Hepatocyte (in vitro differentiated cells): ENCODE results near the gene C1orf232. TPM values are rescaled to one million over a fixed set of nuclear protein-coding genes. Genes with fewer than 3 reads are reported as not detected.

Source experiments
- DNase-seq: peaks from one replicate; pipeline ENCODE4 v3.0.0-alpha.2; 2016; ENCODE audit warnings: low spot score
- H2AFZ ChIP-seq: fragments of 200-600 bp; sonication (generic); 2 replicates; pipeline ENCODE4 v1.6.0; 2016; ENCODE audit warnings: antibody characterized with exemption, mild to moderate bottlenecking
- H3K27ac ChIP-seq: fragments of 200-600 bp; sonication (generic); 2 replicates; pipeline ENCODE4 v1.5.1; 2016; ENCODE audit warnings: mild to moderate bottlenecking
- H3K27me3 ChIP-seq: fragments of 200-600 bp; sonication (generic); 2 replicates; pipeline ENCODE4 v1.6.1; 2016
- H3K36me3 ChIP-seq: fragments of 200-600 bp; sonication (generic); replicated peaks from 2 replicates; pipeline ENCODE4 v1.5.1; 2016; ENCODE audit warnings: low read depth; ENCODE audit not compliant: insufficient read depth
- H3K4me1 ChIP-seq: fragments of 200-600 bp; sonication (generic); 2 replicates; pipeline ENCODE4 v1.5.1; 2016; ENCODE audit warnings: mild to moderate bottlenecking, moderate library complexity; ENCODE audit not compliant: insufficient read depth
- H3K4me2 ChIP-seq: fragments of 200-600 bp; sonication (generic); 2 replicates; pipeline ENCODE4 v1.6.0; 2016
- H3K4me3 ChIP-seq: fragments of 200-600 bp; sonication (generic); 2 replicates; pipeline ENCODE4 v1.5.1; 2016; ENCODE audit warnings: mild to moderate bottlenecking
- H3K79me2 ChIP-seq: fragments of 200-600 bp; sonication (generic); 2 replicates; pipeline ENCODE4 v1.6.0; 2017; ENCODE audit warnings: mild to moderate bottlenecking
- H3K9me2 ChIP-seq: fragments of 200-600 bp; sonication (generic); replicated peaks from 2 replicates; pipeline ENCODE4 v1.6.0; 2017; ENCODE audit warnings: mild to moderate bottlenecking; ENCODE audit not compliant: insufficient read depth
- H3K9me3 ChIP-seq: fragments of 200-600 bp; sonication (generic); 2 replicates; pipeline ENCODE4 v1.5.1; 2016; ENCODE audit warnings: low read depth, mild to moderate bottlenecking
- H4K20me1 ChIP-seq: fragments of 200-600 bp; sonication (generic); 2 replicates; pipeline ENCODE4 v1.6.0; 2016; ENCODE audit warnings: mild to moderate bottlenecking; ENCODE audit not compliant: insufficient read depth, poor library complexity, severe bottlenecking
- EZH2 ChIP-seq: fragments of 200-600 bp; sonication (generic); IDR thresholded peaks from 2 replicates; pipeline ENCODE4 v1.6.1; 2016; ENCODE audit warnings: antibody characterized with exemption, mild to moderate bottlenecking, borderline replicate concordance
- EZH2phosphoT487 ChIP-seq: fragments of 200-600 bp; sonication (generic); IDR thresholded peaks from one replicate; pipeline ENCODE4 v1.6.1; 2018; ENCODE audit warnings: antibody characterized with exemption, mild to moderate bottlenecking, low read depth, moderate library complexity; ENCODE audit not compliant: unreplicated experiment, severe bottlenecking
- WGBS: methylation state at CpG from one replicate; pipeline ENCODE4 v1.1.6; 2016; ENCODE audit warnings: low lambda C conversion rate; ENCODE audit errors: missing lambda C conversion rate; 5-methylcytosine and 5-hydroxymethylcytosine counted together
- polyA plus RNA-seq: library from polyadenylated mRNA; unstranded; fragments of >200 nt; fragmentation: Nextera tagmentation; extraction: Ambion mirVana; gene quantifications from 2 replicates; pipeline ENCODE4 v1.2.1, GENCODE V29; 2016
- total RNA-seq: library from RNA; depleted of rRNA; stranded (reverse); fragments of >200 nt; gene quantifications from 2 replicates; pipeline ENCODE4 v1.2.3, GENCODE V29; 2014
- TF ChIP-seq, protein P1 (sequence below): fragments of 200-600 bp; sonication (generic); IDR thresholded peaks from 2 replicates; pipeline ENCODE4 v1.5.1; 2016; ENCODE audit warnings: antibody characterized with exemption, mild to moderate bottlenecking; ENCODE audit not compliant: poor library complexity

Gene C1orf232
- total RNA-seq (not detected in 2 replicates), polyA plus RNA-seq (not detected in 2 replicates)

DNA sequence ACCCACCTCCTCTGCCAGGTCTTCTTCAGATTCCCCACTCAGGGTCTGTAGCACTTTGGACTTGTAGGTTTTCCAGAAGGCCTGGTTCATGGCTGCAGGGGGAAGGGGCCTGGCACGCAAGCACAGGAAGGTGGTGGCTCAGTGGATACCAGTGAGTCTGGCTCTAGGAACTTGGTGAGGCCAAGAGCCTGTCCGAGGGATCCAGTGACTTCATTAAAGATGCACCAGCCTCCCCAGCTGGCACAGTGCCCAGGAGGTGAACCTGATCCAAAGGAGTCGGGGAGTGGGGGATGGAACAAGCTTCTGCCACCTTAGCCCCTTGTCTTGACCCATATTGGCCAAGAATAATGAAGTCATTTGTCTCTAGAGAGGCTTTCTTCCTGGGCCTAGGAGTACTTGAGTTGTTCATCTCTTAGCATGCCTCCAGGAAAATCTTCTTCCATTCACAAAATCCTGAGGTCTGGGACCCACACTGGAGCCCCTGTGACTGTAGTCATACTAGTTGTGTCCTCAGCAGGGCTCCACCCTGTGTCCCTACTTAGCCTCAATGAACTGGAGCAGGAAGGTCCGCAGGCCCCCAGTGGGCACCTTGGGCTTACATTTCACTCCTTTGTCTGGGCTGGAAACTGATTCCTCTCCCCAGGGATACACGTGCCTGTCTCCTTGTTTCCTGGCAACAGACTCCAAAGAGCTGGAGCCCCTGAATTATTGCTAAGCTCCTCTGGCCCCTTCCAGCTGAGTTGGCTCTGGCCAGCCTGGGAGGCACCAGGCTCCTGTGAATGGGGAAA, at the start of gene C1orf232:
Gene C1orf232, minus strand, starts transcription at position 554 of the 788 bp plus-strand sequence. Its CDS starts 464 bp downstream, at position 90.
- TF ChIP-seq EZH2phosphoT487 = no peak
- TF ChIP-seq EZH2 = no peak
- TF ChIP-seq, protein P1, sequence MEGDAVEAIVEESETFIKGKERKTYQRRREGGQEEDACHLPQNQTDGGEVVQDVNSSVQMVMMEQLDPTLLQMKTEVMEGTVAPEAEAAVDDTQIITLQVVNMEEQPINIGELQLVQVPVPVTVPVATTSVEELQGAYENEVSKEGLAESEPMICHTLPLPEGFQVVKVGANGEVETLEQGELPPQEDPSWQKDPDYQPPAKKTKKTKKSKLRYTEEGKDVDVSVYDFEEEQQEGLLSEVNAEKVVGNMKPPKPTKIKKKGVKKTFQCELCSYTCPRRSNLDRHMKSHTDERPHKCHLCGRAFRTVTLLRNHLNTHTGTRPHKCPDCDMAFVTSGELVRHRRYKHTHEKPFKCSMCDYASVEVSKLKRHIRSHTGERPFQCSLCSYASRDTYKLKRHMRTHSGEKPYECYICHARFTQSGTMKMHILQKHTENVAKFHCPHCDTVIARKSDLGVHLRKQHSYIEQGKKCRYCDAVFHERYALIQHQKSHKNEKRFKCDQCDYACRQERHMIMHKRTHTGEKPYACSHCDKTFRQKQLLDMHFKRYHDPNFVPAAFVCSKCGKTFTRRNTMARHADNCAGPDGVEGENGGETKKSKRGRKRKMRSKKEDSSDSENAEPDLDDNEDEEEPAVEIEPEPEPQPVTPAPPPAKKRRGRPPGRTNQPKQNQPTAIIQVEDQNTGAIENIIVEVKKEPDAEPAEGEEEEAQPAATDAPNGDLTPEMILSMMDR = no peak

DNA sequence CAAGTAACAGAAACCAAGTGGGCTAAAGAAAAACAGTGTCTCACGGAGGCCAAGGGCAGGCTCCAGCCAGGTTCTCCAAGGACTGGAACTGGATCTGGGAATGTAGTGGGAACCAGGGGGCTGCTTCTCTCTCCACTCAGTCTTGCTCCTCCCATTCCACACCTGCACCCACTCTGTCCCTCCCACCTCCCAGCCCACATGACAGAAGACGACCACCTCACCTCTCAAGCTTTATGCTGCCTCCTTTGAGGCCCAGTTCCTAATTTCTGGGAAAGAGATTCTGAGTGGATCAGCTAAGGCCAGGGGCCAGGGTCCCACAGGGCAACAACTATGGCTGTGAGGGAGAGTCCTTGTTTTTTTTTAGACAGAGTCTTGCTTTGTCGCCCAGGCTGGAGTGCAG, 46.5 kb upstream of the C1orf232 start:
- Histone ChIP-seq H3K4me1 (no peaks in the 10 kb centered on the region), H3K4me3 (no peak overlapping the region), H3K27ac (no peak overlapping the region), H4K20me1 (no peaks in the 10 kb centered on the region), H3K79me2 (no peaks in the 10 kb centered on the region), H3K36me3 (no peaks in the 10 kb centered on the region), H3K9me3 (no peaks in the 10 kb centered on the region), H2AFZ (no peak overlapping the region), H3K4me2 (no peak overlapping the region), H3K9me2 (no peaks in the 10 kb centered on the region), H3K27me3 (no peaks in the 10 kb centered on the region)
- TF ChIP-seq, protein P1 = no peak
- TF ChIP-seq EZH2phosphoT487 = no peak
- TF ChIP-seq EZH2 = no peak
- DNase-seq = no peak
- 52% methylated on average over 3 of the region's 3 CpGs for WGBS

More for the DNA sequence above, at the start of gene C1orf232:
- H3K27ac ChIP-seq = peak within 1 kb of the TSS; percentile 90
- peak within 1 kb of the TSS; percentile 85 for H2AFZ ChIP-seq
- no peaks in the 10 kb centered on the region for H4K20me1 ChIP-seq
- H3K4me1 ChIP-seq = peaks cover 19% of the 10 kb centered on the region
- no peaks in the 10 kb centered on the region for H3K9me3 ChIP-seq
- H3K79me2 ChIP-seq = peaks cover 12% of the 10 kb centered on the region
- DNase-seq = peak; percentile 13
- no peaks in the 10 kb centered on the region for H3K9me2 ChIP-seq
- H3K36me3 ChIP-seq = no peaks in the 10 kb centered on the region
- H3K4me3 ChIP-seq = peak within 1 kb of the TSS; percentile 83
- 72% methylated on average over 5 of the region's 5 CpGs for WGBS
- no peaks in the 10 kb centered on the region for H3K27me3 ChIP-seq
- H3K4me2 ChIP-seq = peak within 1 kb of the TSS; percentile 91

DNA sequence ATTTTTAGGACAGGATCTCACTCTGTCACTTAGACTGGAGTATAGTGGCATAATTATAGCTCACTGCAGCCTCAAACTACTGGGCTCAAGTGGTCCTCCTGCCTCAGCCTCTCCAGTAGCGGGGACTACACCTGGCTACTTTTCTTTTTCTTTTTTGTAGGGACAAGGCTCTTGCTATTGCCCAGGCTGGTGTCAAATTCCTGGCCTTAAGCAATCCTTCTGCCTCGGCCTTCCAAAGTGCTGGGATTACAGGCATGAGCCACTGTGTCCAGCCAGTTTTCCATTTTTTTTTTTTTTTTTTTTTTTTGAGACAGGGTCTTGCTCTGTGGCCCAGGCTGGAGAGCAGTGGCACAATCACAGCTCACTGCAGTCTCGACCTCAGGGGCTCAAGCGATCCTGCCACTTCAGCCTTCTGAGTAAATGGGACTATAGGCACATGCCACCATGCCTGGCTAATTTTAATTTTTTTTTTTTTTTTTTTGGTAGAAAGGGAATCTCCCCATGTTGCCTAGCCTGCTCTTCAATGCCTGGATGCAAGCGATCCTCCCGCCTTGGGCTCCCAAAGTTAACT, 44.7 kb upstream of the C1orf232 start:
- H4K20me1 ChIP-seq = no peaks in the 10 kb centered on the region
- H3K4me1 ChIP-seq = no peaks in the 10 kb centered on the region
- no peaks in the 10 kb centered on the region for H3K9me3 ChIP-seq
- H3K9me2 ChIP-seq = no peaks in the 10 kb centered on the region
- no peak overlapping the region for H3K4me3 ChIP-seq
- no peaks in the 10 kb centered on the region for H3K36me3 ChIP-seq
- no peaks in the 10 kb centered on the region for H3K27me3 ChIP-seq
- no peak for DNase-seq
- H2AFZ ChIP-seq = no peak overlapping the region
- no peak overlapping the region for H3K4me2 ChIP-seq
- H3K79me2 ChIP-seq = no peaks in the 10 kb centered on the region
- no peak overlapping the region for H3K27ac ChIP-seq
- TF ChIP-seq EZH2phosphoT487 (no peak), EZH2 (no peak)
- TF ChIP-seq, protein P1 = no peak
- WGBS = 83% methylated on average over 6 of the region's 6 CpGs
